ENCODE results near the gene SIRT7.
A peak's percentile ranks its signal among the peaks of the same experiment; 100 is the strongest.

The SIRT7 gene

GRCh38 chr17:81931557-81932332 is 13.8 kb upstream of the SIRT7 start:
- DNase-seq, result no peak

GRCh38 chr17:81931189-81931556 is 13.2 kb upstream of the SIRT7 start:
- no peak for DNase-seq

- no peak for DNase-seq
Measured at GRCh38 chr17:81930142-81931125, 12.5 kb upstream of the SIRT7 start.

DNA sequence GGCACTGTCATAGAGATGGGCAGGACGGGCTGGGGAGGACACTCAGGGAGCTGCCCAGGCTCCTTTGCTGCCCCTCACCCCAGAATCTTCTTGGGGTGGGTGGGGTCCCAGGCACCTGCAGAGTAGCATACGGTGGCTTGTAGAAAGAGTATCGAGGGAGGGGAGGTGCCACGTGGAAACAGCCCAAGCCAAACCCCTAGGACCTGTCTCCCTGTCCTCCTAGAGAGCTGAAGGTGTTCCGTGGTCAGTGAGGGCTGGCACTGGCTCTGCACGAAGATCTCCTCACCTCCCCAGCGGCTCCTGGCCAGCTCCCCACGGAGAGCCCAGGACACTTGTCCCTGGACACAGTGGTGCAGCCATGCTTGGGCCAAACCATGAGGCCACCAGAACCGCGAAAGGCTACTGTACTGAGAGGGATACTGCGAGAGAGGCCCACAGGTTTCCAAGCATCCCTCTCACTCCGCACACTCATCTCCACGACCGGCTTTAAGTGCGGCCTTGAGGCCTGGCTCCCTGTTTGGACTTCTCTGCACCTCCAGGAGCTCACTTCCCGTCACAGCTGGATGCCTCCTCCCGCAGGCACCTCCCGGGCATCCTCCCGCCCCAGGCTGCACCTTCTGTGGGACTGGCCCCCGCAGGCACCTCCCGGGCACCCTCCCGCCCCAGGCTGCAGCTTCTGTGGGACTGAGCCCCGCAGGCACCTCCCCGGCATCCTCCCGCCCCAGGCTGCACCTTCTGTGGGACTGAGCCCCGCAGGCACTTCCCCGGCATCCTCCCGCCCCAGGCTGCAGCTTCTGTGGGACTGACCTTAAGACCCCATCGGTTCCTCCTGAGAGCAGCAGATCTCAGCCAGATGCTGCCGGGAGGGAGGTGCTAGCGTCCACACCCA is 11.5 kb upstream of the SIRT7 start:
- no peak for DNase-seq

- DNase-seq, result no peak
Measured at GRCh38 chr17:81928544-81929252, 10.7 kb upstream of the SIRT7 start.

DNA sequence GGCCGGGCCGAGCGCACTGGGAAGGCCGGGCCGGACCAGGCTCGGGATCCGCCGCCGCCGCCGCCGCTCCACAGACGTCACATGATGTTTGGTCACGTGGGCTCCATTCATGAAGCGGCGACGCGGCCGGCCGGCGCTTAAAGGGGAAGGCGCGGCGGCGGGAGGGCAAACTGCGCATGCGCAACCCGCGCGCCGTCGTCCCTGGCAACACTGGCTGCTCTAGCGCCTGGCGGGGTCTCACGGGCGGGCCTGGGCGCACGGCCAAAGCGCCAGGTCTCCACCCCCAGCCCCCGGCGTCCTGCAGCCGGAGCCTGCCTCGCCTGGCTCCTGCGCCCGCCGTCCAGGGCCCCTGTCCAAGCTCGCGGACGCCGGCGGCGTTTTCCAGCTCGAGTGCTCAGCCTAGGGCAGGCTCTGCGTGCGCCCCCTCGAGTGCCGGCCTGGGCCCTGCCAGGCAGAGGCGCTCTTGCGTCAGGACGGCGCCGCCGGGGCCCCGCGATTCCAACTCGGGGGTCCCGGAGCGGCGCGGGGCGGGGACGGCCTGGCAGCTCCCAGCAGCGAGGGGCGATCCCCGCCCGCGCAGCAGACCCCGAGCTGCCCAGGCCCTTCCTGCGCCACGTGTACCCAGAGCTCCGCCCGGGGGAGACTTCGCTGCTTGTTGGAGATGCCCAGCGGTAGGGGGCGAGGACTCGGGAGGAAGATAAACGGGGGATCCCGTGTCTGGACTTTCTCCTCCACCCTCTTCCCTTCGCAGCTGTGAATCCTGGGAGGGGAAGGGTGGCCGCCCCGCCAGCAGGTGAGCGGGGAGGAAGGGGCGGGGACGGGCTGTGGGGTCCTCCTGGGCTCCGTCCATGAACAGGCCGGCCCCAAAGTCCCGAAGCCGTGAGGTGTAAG is 9.9 kb upstream of the SIRT7 start, which contains the start of gene MAFG:
Gene MAFG, minus strand, starts transcription at position 83 of the 891 bp plus-strand sequence. CDS start 4,550 bp downstream, outside the sequence.
- peak; percentile 52 to 90 for DNase-seq

DNA sequence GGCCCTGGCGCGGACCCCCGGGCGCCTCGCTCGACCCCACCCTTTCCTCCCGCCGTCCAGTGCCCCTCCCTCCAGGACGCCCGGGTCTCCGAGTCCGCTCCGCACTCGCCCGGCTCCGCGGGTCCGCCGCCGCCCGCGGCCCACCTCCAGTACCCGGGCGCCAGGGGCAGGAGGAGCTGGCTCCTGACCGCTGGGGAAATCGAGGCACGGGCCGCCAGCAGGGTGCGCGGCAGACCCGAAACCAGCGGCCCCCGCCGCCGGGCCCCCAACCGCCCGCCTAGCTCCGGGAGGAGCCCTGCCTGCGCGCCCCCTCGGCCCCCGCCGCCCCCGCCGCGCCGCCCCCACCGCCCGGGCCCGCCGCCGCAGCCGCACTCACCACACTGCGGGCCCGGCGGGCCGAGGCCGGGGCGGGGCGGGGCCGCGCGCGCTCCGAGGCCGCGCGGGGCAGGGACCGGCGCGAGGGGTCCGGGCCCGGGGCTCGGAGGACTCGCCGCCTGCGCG is 9.2 kb upstream of the SIRT7 start:
- DNase-seq, result no peak

DNA sequence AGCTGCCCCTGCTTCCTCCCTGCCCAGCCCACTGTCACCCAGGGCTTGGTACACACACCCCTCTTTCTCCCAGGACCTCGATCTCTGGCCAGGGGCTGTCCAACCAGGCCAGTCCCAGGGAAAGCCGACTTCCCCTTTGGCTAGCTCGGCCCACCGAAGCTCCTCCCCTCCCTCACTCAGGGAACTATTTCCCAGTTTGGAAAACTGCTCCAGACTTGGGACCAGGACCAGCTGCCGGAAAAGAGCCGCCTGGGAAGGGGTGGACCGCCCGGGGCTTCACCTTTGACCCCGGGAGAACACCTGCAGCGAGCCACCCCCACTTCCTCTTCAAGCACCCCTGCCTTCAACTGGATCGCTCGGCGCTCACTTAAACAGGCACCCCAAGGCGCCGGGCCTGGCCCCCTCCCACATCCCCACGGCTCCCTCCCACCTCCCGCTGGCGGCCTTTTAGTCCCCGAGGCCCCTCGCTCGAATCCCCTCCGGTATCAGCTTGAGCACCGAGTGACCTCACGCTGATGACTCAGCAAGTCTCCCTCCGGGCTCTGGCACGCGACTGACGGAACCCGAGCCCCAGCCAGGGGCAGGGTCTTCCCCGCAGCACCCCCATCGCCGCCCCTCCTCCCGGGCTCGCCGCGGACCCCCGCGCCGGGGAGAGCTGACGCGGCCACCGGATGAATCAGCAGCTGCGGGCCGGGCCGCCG is 8.6 kb upstream of the SIRT7 start:
- peak; percentile 59 to 70 for DNase-seq

GRCh38 chr17:81925860-81926450 is 8.0 kb upstream of the SIRT7 start:
- no peak for DNase-seq

- DNase-seq, result no peak
Measured at GRCh38 chr17:81924557-81925532, 6.9 kb upstream of the SIRT7 start.

DNA sequence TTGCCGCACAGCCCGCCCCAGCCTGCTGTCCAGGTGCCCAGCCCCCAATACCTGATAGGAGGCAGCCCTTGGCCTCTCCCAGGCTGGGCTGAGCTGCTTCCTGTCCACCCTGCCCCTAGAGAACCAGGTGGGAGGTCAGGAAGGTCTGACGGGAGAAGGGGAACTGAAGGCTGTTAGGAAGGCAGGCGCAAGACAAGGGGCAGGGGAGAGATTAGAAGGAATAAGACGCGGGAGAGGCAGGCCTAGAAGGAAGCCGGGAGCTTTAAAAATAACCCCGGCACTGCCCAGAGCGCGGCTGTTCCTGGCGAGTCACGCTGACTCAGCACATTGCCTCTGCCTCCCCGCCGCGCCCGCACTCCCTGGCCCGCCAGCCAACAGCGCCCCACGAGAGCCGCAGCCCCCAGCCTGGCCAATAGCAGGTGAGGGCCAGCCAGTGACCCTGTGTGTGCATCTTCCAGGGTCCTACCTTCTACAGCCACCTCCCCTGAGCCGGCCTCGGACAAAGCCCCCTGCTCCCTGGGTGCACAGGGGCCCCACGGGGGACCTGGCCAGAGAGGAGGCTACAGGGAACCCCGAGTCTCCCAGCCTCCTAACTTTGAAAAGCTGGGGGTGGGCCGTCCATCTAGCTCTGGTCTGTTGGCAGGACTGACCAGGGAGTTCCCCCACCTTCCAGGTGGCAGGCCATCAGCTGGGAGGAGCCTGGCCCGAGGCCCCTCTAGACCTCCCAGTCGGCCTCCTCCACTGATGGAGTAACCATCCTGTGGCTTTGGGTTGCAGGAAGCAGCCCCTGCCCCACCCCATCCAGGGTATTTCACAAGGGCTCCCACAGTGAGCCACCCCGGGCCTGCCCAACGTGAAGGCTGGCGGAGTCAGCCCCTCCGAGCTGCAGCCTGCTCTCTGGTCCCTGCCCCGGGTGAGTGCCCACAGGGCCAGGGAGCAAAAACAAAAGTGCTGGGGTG is 5.6 kb upstream of the SIRT7 start:
- no peak for DNase-seq

DNA sequence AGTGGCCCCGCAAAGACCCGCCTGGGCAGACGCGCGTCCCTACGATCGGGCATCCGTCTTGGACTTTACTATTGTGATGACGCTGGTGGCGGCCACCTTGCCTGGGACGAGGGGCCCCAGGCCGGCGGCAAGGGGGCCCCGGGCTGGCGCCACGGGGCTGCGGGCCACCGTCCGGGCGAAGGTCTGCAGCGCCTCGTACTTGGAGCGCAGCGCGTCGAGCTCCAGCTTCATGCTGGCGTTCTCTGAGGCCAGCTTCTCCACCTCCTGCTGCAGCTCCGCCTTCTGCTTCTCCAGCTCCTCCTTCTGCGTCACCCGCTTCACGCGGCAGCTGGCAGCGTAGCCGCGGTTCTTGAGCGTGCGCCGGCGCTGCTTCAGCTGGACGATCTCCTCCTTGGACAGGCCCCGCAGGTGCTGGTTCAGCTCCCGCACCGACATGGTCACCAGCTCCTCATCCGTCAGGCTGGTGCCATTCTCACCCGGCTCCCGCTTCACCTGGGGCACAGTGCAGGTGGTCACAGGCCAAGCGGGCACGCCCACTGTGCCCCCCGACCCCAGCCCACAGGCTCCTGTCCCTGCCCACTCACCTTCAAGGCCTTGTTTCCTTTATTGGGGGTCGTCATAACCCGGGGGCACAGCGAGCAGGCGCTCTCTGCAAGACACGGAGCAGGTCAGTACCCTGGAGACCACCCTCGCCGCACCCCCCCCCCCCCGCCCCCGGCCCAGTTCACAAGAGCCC is 4.8 kb upstream of the SIRT7 start:
- DNase-seq, result no peak

DNA sequence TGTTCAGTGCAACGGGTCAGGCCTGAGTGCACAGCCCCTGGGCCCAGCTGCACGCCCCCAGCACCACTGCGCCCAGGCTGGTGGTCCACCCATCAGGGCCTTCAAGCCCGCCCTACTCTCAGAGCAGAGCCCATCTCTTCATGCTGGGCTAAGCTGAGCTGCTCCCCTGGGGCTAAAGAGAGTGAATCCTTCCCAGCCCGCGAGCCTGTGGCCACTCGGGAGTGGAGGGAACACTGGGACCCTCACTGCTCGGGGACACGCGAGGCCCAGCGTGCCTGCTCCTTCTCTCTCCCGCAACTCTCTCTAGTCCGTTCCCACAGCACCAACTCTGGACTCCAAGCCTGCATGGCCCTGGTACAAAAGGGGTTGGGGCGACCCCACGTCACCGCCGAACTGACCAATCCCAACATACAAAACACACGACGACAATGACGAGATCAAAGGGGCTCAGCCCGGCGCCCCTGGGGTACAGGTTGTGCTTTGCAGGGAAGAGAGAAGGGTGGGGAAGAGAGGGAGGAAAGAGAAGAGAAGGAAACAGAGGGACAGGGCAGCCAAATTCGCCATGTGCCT is 4.1 kb upstream of the SIRT7 start:
- no peak for DNase-seq

GRCh38 chr17:81921537-81921862 is 3.5 kb upstream of the SIRT7 start:
- DNase-seq, result no peak

- no peak for DNase-seq
Measured at GRCh38 chr17:81920612-81921536, 2.9 kb upstream of the SIRT7 start.
